WTC11 (cell line): ENCODE measurements around the gene KCNT1. TPM values are rescaled to one million over a fixed set of nuclear protein-coding genes. Genes with fewer than 3 reads are reported as not detected.

Experiments used
- ATAC-seq: fragments of 200-7000 bp; cut with Tn5 transposase; 2 replicates; pipeline ENCODE4 v1.10.0; 2021; ENCODE audit warnings: mild to moderate bottlenecking, moderate library complexity
- CTCF ChIA-PET: fragments of 300-600 bp; sonication (Branson Sonifier 250); formaldehyde crosslinking; loops from one replicate; lab custom pipeline; 2021; ENCODE audit warnings: antibody characterized with exemption; lab: Charles Lee
- POLR2A ChIA-PET: fragments of 350-600 bp; sonication (Branson Sonifier 250); formaldehyde crosslinking; loops from one replicate; lab custom pipeline; 2021; ENCODE audit warnings: antibody characterized with exemption; lab: Charles Lee
- DNase-seq: peaks from one replicate; pipeline ENCODE4 v3.0.0; 2021; ENCODE audit warnings: low spot score
- H3K27ac Mint-ChIP-seq: 2 replicates; pipeline ENCODE4 v1.8.0; 2021; ENCODE audit warnings: mixed read lengths
- H3K27me3 Mint-ChIP-seq: 2 replicates; pipeline ENCODE4 v1.8.0; 2021; ENCODE audit warnings: low read depth, mild to moderate bottlenecking, moderate library complexity, mixed read lengths
- H3K36me3 Mint-ChIP-seq: 2 replicates; pipeline ENCODE4 v1.8.0; 2021; ENCODE audit warnings: mixed read lengths
- H3K4me1 Mint-ChIP-seq: 2 replicates; pipeline ENCODE4 v1.8.0; 2022; ENCODE audit warnings: mixed read lengths
- H3K4me3 Mint-ChIP-seq: 2 replicates; pipeline ENCODE4 v1.8.0; 2021; ENCODE audit warnings: mild to moderate bottlenecking, moderate library complexity, mixed read lengths
- H3K9me3 Mint-ChIP-seq: 2 replicates; pipeline ENCODE4 v1.8.0; 2021; ENCODE audit warnings: mixed read lengths
- ATF1 ChIP-seq: sonication (generic); formaldehyde crosslinking; IDR thresholded peaks from 2 replicates; pipeline ENCODE4 v1.8.1; 2023; ENCODE audit warnings: mild to moderate bottlenecking, moderate library complexity, missing genetic modification reagents
- IRF2 ChIP-seq: sonication (generic); formaldehyde crosslinking; IDR thresholded peaks from 2 replicates; pipeline ENCODE4 v1.8.0; 2022; ENCODE audit warnings: low read depth, missing genetic modification reagents, borderline replicate concordance
- MLX ChIP-seq: sonication (generic); formaldehyde crosslinking; IDR thresholded peaks from 2 replicates; pipeline ENCODE4 v1.8.1; 2023; ENCODE audit warnings: mild to moderate bottlenecking, missing genetic modification reagents, moderate library complexity
- MXD4 ChIP-seq: fragments of 250-450 bp; sonication (Bioruptor Pico); IDR thresholded peaks from 2 replicates; pipeline ENCODE4 v1.8.0; 2021; ENCODE audit warnings: mild to moderate bottlenecking, moderate library complexity, borderline replicate concordance
- MYBL2 ChIP-seq: sonication (generic); formaldehyde crosslinking; IDR thresholded peaks from 2 replicates; pipeline ENCODE4 v1.8.1; 2023; ENCODE audit warnings: mild to moderate bottlenecking, moderate library complexity, missing genetic modification reagents
- NFATC4 ChIP-seq: fragments of 250-450 bp; sonication (Bioruptor Pico); IDR thresholded peaks from 2 replicates; pipeline ENCODE4 v1.9.0; 2021; ENCODE audit warnings: mild to moderate bottlenecking
- NR2C2 ChIP-seq: sonication (generic); formaldehyde crosslinking; IDR thresholded peaks from 2 replicates; pipeline ENCODE4 v1.8.0; 2022; ENCODE audit warnings: mild to moderate bottlenecking, missing genetic modification reagents
- SP1 ChIP-seq: sonication (generic); formaldehyde crosslinking; conservative IDR thresholded peaks from 2 replicates; pipeline ENCODE4 v1.8.1; 2022; ENCODE audit warnings: missing genetic modification reagents
- ZBTB21 ChIP-seq: sonication (generic); formaldehyde crosslinking; IDR thresholded peaks from 2 replicates; pipeline ENCODE4 v1.8.1; 2023; ENCODE audit warnings: mild to moderate bottlenecking, missing genetic modification reagents, borderline replicate concordance
- ZNF138 ChIP-seq: sonication (generic); formaldehyde crosslinking; conservative IDR thresholded peaks from 2 replicates; pipeline ENCODE4 v1.8.1; 2022; ENCODE audit warnings: mild to moderate bottlenecking, moderate library complexity, missing genetic modification reagents
- ZNF317 ChIP-seq: sonication (generic); formaldehyde crosslinking; IDR thresholded peaks from 2 replicates; pipeline ENCODE4 v1.8.1; 2023; ENCODE audit warnings: low read depth, mild to moderate bottlenecking, moderate library complexity, missing genetic modification reagents, borderline replicate concordance
- total RNA-seq: library from RNA; stranded (reverse); gene quantifications from 3 replicates; pipeline ENCODE4 v1.2.3, GENCODE V29; 2021
- TF ChIP-seq, protein P1 (sequence below): sonication (generic); formaldehyde crosslinking; IDR thresholded peaks from 2 replicates; pipeline ENCODE4 v1.8.0; 2022; ENCODE audit warnings: mild to moderate bottlenecking, missing genetic modification reagents
- TF ChIP-seq, protein P2 (sequence below): sonication (generic); formaldehyde crosslinking; conservative IDR thresholded peaks from 2 replicates; pipeline ENCODE4 v1.8.1; 2022; ENCODE audit warnings: mild to moderate bottlenecking, missing genetic modification reagents
- TF ChIP-seq, protein P3 (sequence below): sonication (generic); formaldehyde crosslinking; IDR thresholded peaks from 2 replicates; pipeline ENCODE4 v1.8.0; 2023; ENCODE audit warnings: missing genetic modification reagents
- TF ChIP-seq, protein P4 (sequence below): sonication (generic); formaldehyde crosslinking; IDR thresholded peaks from 2 replicates; pipeline ENCODE4 v1.8.1; 2022; ENCODE audit warnings: low read depth, missing genetic modification reagents, borderline replicate concordance
- TF ChIP-seq, protein P5 (sequence below): sonication (generic); formaldehyde crosslinking; IDR thresholded peaks from 2 replicates; pipeline ENCODE4 v1.8.0; 2023; ENCODE audit warnings: mild to moderate bottlenecking, missing genetic modification reagents
- TF ChIP-seq, protein P6 (sequence below): sonication (generic); formaldehyde crosslinking; IDR thresholded peaks from 2 replicates; pipeline ENCODE4 v1.8.0; 2023; ENCODE audit warnings: missing genetic modification reagents, mild to moderate bottlenecking, borderline replicate concordance
- TF ChIP-seq, protein P7 (sequence below): fragments of 250-450 bp; sonication (Bioruptor Pico); IDR thresholded peaks from 2 replicates; pipeline ENCODE4 v1.9.0; 2021; ENCODE audit warnings: mild to moderate bottlenecking
- TF ChIP-seq, protein P8 (sequence below): fragments of 250-450 bp; sonication (Bioruptor Pico); IDR thresholded peaks from 2 replicates; pipeline ENCODE4 v1.8.0; 2021; ENCODE audit warnings: mild to moderate bottlenecking

Gene KCNT1
- total RNA-seq, 1 experiment from 2014 or later: 0.13 TPM

DNA sequence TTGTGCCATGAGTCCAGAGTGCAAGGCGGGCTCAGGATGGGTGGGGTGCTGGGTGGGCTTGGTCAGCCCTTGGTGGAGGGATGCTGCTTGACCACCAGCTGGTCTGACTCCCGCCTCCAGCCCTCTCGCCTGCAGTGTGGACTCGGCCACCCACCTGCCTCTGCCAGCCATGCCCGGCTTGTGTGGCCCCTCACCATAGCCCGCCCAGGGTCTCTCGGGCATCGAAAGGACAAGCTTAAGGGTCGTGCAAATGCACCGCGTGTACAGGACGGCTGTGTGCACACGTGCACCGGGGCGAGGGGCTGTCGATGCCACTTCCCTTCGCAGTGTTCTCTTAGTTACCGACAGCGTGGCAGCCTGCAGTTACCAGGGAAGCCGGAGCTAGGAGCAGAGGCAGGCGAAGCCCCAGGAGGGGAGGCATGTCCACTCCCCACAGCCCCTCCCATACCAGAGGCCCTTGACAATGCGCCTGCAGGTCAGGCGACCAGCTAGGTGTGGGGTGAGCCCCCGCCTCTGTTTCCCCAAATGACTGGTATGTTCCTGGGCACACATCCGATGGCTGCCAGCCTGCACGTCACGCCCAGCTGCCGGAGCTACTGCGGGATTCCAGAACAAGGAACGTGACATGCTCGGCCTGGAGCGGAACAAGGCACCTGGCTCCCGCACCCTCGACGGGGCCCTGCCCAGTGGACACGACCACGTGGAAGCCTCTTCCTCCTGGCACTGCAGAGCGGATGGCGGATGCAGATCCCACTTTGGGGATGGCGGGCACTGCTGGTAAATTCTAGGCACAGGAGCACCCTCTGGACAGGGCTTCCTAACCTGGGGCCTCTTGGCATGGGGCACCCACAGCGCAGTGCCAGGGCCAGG is 31.0 kb upstream of the KCNT1 start:
- ATAC-seq (no peak), DNase-seq (peak; percentile 8)
- peaks cover 11% of the 10 kb centered on the region for H3K9me3 Mint-ChIP-seq
- H3K36me3 Mint-ChIP-seq: peaks cover 11% of the 10 kb centered on the region
- H3K27ac Mint-ChIP-seq: no peak overlapping the region
- H3K4me3 Mint-ChIP-seq: no peak overlapping the region
- POLR2A ChIA-PET: interaction anchor here (0.6 kb wide), 1 partner anchor 1109 kb away, joined by 3 read pairs; no protein-coding TSS in a partner anchor
- no peaks in the 10 kb centered on the region for H3K27me3 Mint-ChIP-seq
- CTCF ChIA-PET: interaction anchor here (0.5 to 2.1 kb wide), 7 partner anchors 13 to 414 kb away, joined by 3 to 8 read pairs (median 3); no protein-coding TSS in a partner anchor
- H3K4me1 Mint-ChIP-seq: no peaks in the 10 kb centered on the region; the same call in 1 of the 2 replicates
- TF ChIP-seq, protein P1, sequence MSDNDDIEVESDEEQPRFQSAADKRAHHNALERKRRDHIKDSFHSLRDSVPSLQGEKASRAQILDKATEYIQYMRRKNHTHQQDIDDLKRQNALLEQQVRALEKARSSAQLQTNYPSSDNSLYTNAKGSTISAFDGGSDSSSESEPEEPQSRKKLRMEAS (CRISPR knock-in tag): no peak
- TF ChIP-seq IRF2 (CRISPR knock-in tag): no peak
- no peak for TF ChIP-seq MXD4 (CRISPR knock-in tag)
- TF ChIP-seq, protein P2, sequence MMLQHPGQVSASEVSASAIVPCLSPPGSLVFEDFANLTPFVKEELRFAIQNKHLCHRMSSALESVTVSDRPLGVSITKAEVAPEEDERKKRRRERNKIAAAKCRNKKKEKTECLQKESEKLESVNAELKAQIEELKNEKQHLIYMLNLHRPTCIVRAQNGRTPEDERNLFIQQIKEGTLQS (CRISPR knock-in tag): no peak
- TF ChIP-seq SP1 (CRISPR knock-in tag): no peak
- no peak for TF ChIP-seq ZNF317 (CRISPR knock-in tag)
- TF ChIP-seq, protein P3, sequence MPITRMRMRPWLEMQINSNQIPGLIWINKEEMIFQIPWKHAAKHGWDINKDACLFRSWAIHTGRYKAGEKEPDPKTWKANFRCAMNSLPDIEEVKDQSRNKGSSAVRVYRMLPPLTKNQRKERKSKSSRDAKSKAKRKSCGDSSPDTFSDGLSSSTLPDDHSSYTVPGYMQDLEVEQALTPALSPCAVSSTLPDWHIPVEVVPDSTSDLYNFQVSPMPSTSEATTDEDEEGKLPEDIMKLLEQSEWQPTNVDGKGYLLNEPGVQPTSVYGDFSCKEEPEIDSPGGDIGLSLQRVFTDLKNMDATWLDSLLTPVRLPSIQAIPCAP (CRISPR knock-in tag): no peak
- TF ChIP-seq ZBTB21 (CRISPR knock-in tag): no peak
- TF ChIP-seq, protein P4, sequence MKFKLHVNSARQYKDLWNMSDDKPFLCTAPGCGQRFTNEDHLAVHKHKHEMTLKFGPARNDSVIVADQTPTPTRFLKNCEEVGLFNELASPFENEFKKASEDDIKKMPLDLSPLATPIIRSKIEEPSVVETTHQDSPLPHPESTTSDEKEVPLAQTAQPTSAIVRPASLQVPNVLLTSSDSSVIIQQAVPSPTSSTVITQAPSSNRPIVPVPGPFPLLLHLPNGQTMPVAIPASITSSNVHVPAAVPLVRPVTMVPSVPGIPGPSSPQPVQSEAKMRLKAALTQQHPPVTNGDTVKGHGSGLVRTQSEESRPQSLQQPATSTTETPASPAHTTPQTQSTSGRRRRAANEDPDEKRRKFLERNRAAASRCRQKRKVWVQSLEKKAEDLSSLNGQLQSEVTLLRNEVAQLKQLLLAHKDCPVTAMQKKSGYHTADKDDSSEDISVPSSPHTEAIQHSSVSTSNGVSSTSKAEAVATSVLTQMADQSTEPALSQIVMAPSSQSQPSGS: no peak
- no peak for TF ChIP-seq ZNF138 (CRISPR knock-in tag)
- TF ChIP-seq, protein P5, sequence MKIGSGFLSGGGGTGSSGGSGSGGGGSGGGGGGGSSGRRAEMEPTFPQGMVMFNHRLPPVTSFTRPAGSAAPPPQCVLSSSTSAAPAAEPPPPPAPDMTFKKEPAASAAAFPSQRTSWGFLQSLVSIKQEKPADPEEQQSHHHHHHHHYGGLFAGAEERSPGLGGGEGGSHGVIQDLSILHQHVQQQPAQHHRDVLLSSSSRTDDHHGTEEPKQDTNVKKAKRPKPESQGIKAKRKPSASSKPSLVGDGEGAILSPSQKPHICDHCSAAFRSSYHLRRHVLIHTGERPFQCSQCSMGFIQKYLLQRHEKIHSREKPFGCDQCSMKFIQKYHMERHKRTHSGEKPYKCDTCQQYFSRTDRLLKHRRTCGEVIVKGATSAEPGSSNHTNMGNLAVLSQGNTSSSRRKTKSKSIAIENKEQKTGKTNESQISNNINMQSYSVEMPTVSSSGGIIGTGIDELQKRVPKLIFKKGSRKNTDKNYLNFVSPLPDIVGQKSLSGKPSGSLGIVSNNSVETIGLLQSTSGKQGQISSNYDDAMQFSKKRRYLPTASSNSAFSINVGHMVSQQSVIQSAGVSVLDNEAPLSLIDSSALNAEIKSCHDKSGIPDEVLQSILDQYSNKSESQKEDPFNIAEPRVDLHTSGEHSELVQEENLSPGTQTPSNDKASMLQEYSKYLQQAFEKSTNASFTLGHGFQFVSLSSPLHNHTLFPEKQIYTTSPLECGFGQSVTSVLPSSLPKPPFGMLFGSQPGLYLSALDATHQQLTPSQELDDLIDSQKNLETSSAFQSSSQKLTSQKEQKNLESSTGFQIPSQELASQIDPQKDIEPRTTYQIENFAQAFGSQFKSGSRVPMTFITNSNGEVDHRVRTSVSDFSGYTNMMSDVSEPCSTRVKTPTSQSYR (CRISPR knock-in tag): no peak
- no peak for TF ChIP-seq MLX (CRISPR knock-in tag)
- TF ChIP-seq, protein P6, sequence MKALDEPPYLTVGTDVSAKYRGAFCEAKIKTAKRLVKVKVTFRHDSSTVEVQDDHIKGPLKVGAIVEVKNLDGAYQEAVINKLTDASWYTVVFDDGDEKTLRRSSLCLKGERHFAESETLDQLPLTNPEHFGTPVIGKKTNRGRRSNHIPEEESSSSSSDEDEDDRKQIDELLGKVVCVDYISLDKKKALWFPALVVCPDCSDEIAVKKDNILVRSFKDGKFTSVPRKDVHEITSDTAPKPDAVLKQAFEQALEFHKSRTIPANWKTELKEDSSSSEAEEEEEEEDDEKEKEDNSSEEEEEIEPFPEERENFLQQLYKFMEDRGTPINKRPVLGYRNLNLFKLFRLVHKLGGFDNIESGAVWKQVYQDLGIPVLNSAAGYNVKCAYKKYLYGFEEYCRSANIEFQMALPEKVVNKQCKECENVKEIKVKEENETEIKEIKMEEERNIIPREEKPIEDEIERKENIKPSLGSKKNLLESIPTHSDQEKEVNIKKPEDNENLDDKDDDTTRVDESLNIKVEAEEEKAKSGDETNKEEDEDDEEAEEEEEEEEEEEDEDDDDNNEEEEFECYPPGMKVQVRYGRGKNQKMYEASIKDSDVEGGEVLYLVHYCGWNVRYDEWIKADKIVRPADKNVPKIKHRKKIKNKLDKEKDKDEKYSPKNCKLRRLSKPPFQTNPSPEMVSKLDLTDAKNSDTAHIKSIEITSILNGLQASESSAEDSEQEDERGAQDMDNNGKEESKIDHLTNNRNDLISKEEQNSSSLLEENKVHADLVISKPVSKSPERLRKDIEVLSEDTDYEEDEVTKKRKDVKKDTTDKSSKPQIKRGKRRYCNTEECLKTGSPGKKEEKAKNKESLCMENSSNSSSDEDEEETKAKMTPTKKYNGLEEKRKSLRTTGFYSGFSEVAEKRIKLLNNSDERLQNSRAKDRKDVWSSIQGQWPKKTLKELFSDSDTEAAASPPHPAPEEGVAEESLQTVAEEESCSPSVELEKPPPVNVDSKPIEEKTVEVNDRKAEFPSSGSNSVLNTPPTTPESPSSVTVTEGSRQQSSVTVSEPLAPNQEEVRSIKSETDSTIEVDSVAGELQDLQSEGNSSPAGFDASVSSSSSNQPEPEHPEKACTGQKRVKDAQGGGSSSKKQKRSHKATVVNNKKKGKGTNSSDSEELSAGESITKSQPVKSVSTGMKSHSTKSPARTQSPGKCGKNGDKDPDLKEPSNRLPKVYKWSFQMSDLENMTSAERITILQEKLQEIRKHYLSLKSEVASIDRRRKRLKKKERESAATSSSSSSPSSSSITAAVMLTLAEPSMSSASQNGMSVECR (CRISPR knock-in tag): no peak
- TF ChIP-seq, protein P7, sequence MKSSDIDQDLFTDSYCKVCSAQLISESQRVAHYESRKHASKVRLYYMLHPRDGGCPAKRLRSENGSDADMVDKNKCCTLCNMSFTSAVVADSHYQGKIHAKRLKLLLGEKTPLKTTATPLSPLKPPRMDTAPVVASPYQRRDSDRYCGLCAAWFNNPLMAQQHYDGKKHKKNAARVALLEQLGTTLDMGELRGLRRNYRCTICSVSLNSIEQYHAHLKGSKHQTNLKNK (CRISPR knock-in tag): no peak
- no peak for TF ChIP-seq MYBL2
- TF ChIP-seq ATF1 (CRISPR knock-in tag): no peak
- TF ChIP-seq NR2C2 (CRISPR knock-in tag): no peak
- TF ChIP-seq, protein P8, sequence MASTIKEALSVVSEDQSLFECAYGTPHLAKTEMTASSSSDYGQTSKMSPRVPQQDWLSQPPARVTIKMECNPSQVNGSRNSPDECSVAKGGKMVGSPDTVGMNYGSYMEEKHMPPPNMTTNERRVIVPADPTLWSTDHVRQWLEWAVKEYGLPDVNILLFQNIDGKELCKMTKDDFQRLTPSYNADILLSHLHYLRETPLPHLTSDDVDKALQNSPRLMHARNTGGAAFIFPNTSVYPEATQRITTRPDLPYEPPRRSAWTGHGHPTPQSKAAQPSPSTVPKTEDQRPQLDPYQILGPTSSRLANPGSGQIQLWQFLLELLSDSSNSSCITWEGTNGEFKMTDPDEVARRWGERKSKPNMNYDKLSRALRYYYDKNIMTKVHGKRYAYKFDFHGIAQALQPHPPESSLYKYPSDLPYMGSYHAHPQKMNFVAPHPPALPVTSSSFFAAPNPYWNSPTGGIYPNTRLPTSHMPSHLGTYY (CRISPR knock-in tag): no peak
- no peak for TF ChIP-seq NFATC4 (CRISPR knock-in tag)
- TF ChIP-seq, all 79 proteins: peak for 0
